HFFc6 (cell line): ENCODE results near the gene NFATC2. TPM values are rescaled to one million over a fixed set of nuclear protein-coding genes. Genes with fewer than 3 reads are reported as not detected.

Source experiments
- DNase-seq: peaks from one replicate; pipeline ENCODE4 v3.0.0-alpha.2; 2018
- H3K27ac Mint-ChIP-seq: 2 replicates; pipeline ENCODE4 v1.8.0; 2020; ENCODE audit warnings: mild to moderate bottlenecking, mixed read lengths
- H3K27me3 Mint-ChIP-seq: 2 replicates; pipeline ENCODE4 v1.8.0; 2021; ENCODE audit warnings: mild to moderate bottlenecking, moderate library complexity, mixed read lengths; ENCODE audit not compliant: insufficient read depth
- H3K36me3 Mint-ChIP-seq: 2 replicates; pipeline ENCODE4 v1.8.0; 2021; ENCODE audit warnings: low read depth, mixed read lengths
- H3K4me1 Mint-ChIP-seq: 2 replicates; pipeline ENCODE4 v1.8.0; 2020; ENCODE audit warnings: low read depth, mixed read lengths
- H3K4me3 Mint-ChIP-seq: 2 replicates; pipeline ENCODE4 v1.8.0; 2020; ENCODE audit warnings: mild to moderate bottlenecking, moderate library complexity, mixed read lengths
- H3K9me3 Mint-ChIP-seq: 2 replicates; pipeline ENCODE4 v1.8.0; 2020; ENCODE audit warnings: mild to moderate bottlenecking, mixed read lengths
- total RNA-seq, 6 experiments: library from RNA; stranded (reverse); fragmentation: NEBNext Ultra II Directional; extraction: Animal tissue kit (Norgen Biotek cat#: 25700); gene quantifications; 2 replicates in 1 of 6; 3 replicates in 5 of 6; pipeline ENCODE4 v1.2.3, GENCODE V29; 2021
- TF ChIP-seq, protein P1 (sequence below): fragments of 200-600 bp; sonication (generic); IDR thresholded peaks from 2 replicates; pipeline ENCODE4 v1.5.0; 2021; ENCODE audit warnings: antibody characterized with exemption, mild to moderate bottlenecking

Gene NFATC2
- total RNA-seq, 6 experiments from 2014 or later, result 0.50 to 1.1 (median 0.84) TPM

DNA sequence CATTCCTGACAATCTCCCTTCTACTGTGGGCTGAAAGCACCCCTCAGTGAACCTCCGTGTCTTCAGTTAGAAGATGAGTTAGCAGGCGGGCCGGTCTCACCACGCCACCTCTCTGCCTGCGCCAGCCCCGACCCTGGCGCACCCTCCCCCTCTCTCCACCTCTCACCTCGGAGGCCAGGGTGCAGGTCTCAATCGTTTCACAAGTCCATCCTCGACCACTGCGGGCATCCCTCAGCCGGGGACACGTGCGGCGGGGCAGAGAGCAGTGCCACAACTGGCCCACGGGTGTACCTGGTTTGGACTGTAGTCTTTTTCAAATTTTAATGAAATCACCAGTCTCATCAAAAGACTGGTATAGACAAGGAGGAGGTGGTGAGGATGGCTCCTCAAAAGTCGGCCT is 34.4 kb downstream of the NFATC2 start:
- Mint-ChIP-seq H3K27ac (no peak overlapping the region), H3K27me3 (no peaks in the 10 kb centered on the region), H3K36me3 (peaks cover 6% of the 10 kb centered on the region; the same call in 1 of the 2 replicates), H3K9me3 (no peaks in the 10 kb centered on the region), H3K4me3 (no peak overlapping the region), H3K4me1 (peaks cover 26% of the 10 kb centered on the region)
- TF ChIP-seq, protein P1, sequence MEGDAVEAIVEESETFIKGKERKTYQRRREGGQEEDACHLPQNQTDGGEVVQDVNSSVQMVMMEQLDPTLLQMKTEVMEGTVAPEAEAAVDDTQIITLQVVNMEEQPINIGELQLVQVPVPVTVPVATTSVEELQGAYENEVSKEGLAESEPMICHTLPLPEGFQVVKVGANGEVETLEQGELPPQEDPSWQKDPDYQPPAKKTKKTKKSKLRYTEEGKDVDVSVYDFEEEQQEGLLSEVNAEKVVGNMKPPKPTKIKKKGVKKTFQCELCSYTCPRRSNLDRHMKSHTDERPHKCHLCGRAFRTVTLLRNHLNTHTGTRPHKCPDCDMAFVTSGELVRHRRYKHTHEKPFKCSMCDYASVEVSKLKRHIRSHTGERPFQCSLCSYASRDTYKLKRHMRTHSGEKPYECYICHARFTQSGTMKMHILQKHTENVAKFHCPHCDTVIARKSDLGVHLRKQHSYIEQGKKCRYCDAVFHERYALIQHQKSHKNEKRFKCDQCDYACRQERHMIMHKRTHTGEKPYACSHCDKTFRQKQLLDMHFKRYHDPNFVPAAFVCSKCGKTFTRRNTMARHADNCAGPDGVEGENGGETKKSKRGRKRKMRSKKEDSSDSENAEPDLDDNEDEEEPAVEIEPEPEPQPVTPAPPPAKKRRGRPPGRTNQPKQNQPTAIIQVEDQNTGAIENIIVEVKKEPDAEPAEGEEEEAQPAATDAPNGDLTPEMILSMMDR, result no peak
- no peak for DNase-seq

DNA sequence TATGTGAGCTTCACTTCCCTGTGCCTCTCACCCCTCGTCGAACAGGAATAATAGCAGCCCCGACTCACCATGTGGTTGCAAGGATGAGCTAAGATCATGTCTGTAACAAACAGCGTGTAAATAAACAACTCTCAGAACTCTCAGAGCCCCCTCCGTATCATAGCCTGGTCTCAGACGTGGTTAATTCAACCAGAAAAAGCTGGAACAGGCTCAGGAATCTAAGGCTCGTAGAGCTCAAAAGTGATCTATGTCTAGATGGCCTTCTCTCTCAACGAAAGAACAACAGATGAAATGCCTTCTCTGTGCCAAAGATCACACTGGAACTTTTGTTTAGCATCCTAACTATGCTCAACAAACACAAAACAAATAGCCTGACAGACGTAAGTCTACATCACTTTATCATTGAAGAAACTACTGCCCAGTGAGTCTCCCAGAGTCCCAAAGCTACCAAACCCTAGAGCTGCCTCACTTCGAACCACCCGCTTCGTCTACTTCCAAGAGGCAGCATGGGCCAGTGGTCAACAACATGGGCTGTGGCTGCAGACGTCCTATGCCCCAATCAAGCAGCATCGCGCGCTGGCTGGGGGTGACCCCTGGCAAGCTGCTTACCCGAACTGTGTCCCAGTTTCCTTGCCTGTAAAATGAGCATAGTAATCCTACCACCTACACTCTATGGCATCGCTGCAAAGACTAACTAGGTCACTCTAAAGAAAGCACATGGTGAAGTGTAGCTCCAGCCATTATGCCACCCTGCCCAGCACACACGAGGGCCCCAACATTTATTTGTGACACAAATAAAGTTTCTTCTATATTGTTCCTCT is 35.1 kb downstream of the NFATC2 start:
- H3K27me3 Mint-ChIP-seq, result no peaks in the 10 kb centered on the region
- no peak for DNase-seq
- no peaks in the 10 kb centered on the region for H3K9me3 Mint-ChIP-seq
- H3K4me3 Mint-ChIP-seq, result no peak overlapping the region
- TF ChIP-seq, protein P1, result no peak
- H3K27ac Mint-ChIP-seq, result no peak overlapping the region; the same call in 1 of the 2 replicates
- peaks cover 6% of the 10 kb centered on the region; the same call in 1 of the 2 replicates for H3K36me3 Mint-ChIP-seq
- peaks cover 22% of the 10 kb centered on the region for H3K4me1 Mint-ChIP-seq

DNA sequence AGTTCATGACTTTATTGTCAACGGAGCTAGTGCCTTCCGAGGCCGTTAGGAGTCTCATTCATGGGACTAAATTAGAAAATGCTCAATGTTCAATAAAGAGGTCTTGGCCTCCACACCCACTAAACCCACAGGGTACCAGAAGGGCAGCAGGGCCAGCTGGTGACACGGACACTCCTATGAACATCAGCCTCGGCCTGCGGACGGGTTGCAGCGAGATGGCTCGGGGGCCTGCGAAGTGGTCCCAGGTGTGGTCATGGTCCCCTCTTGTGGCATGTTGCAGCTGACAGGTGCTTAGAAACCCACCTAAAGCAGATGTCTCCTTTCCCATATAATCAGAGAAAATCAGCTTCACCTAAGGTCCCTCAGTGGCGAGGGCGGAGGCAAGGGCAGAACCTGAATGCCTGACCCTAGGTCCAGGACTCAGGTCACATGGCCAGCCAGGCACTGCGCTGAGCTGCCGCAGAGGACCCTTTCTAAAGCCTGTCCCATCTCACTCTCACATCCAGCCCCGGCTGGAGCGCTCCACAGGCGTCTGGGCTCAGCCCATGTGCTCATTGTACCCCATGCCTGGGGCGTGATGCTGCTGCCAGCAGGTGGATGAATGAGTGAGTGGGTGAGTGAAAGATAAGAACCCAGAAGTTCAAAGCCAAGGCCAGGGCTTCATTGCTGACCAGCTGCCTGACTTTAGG is 35.8 kb downstream of the NFATC2 start:
- no peaks in the 10 kb centered on the region for H3K9me3 Mint-ChIP-seq
- no peaks in the 10 kb centered on the region for H3K27me3 Mint-ChIP-seq
- no peaks in the 10 kb centered on the region; the same call in 1 of the 2 replicates for H3K36me3 Mint-ChIP-seq
- H3K4me3 Mint-ChIP-seq, result no peak overlapping the region
- peaks cover 16% of the 10 kb centered on the region for H3K4me1 Mint-ChIP-seq
- TF ChIP-seq, protein P1, result no peak
- DNase-seq, result no peak
- no peak overlapping the region for H3K27ac Mint-ChIP-seq

DNA sequence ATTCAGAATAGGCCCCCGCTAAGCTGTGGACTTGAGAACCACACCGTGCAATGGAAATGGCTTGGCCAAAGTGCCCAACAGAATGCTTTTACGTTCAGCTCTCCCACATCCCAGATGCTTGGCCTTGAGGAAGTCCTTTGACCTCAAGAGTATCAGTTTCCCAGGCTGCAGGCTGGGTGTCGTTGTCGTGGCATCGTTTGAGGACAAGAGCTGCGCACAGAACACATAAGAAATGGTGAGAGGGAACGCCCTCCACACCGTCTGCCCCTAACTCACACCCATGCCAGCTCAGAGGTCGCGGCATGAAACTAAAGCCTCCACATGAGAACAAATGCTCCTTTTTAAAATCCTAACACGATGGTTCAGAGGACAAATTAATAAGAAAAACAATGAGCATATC is 37.0 kb downstream of the NFATC2 start:
- no peaks in the 10 kb centered on the region; the same call in 1 of the 2 replicates for H3K27me3 Mint-ChIP-seq
- no peak overlapping the region for H3K27ac Mint-ChIP-seq
- H3K9me3 Mint-ChIP-seq, result no peaks in the 10 kb centered on the region
- peaks cover 14% of the 10 kb centered on the region; the same call in 1 of the 2 replicates for H3K4me1 Mint-ChIP-seq
- TF ChIP-seq, protein P1, result no peak
- H3K36me3 Mint-ChIP-seq, result no peaks in the 10 kb centered on the region
- no peak for DNase-seq
- H3K4me3 Mint-ChIP-seq, result no peak overlapping the region

DNA sequence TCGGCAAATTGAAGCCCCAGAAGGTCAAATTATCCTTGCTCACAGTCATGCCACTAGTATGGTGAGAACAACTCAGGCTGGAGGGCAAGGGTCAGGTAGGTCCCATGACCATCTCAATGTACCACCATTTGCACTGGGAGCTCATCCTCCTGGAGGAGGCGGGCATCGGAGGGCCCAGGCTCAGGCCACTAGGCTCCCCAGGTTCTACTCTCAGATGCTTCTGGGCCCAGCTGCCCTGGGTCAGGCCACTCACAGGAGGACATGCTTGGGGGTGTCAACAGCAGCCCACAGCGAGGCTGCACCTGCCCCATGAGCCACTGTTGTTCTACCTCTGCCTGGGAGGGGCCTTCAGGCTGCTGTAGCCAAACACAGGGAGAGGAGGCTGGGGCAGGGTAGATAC is 39.1 kb downstream of the NFATC2 start:
- peaks cover 13% of the 10 kb centered on the region; the same call in 1 of the 2 replicates for H3K4me1 Mint-ChIP-seq
- H3K9me3 Mint-ChIP-seq, result no peaks in the 10 kb centered on the region
- H3K27ac Mint-ChIP-seq, result no peak overlapping the region
- no peaks in the 10 kb centered on the region; the same call in 1 of the 2 replicates for H3K27me3 Mint-ChIP-seq
- TF ChIP-seq, protein P1, result no peak
- peaks cover 6% of the 10 kb centered on the region; the same call in 1 of the 2 replicates for H3K36me3 Mint-ChIP-seq
- DNase-seq, result no peak
- H3K4me3 Mint-ChIP-seq, result no peak overlapping the region
